Activated CD4-positive, alpha-beta memory T cell treated with anti-CD3 and anti-CD28 coated beads for 36 hours (primary cell): ENCODE results near the gene APOBEC4. TPM values are rescaled to one million over a fixed set of nuclear protein-coding genes. Genes with fewer than 3 reads are reported as not detected.
"Not testable (repeated sequence)": the region's sequence is repeated elsewhere in the genome, so short reads cannot be mapped to it uniquely, and the experiment has no call there.

Experiments used
- CTCF ChIA-PET: fragments of 350-600 bp; sonication (Branson Sonifier 250); formaldehyde crosslinking; loops from one replicate; lab custom pipeline; 2021; ENCODE audit warnings: antibody characterized with exemption, inconsistent platforms; lab: Charles Lee
- POLR2A ChIA-PET: fragments of 350-600 bp; sonication (Branson Sonifier 250); formaldehyde crosslinking; loops from one replicate; lab custom pipeline; 2021; ENCODE audit warnings: antibody characterized with exemption; lab: Charles Lee
- DNase-seq: peaks from one replicate; pipeline ENCODE4 v3.0.0-alpha.2; 2020
- H3K27ac Mint-ChIP-seq: one replicate; pipeline ENCODE4 v1.8.0; 2021; ENCODE audit warnings: mixed read lengths
- H3K27me3 Mint-ChIP-seq: one replicate; pipeline ENCODE4 v1.8.0; 2021; ENCODE audit warnings: mixed read lengths
- H3K36me3 Mint-ChIP-seq: one replicate; pipeline ENCODE4 v1.8.0; 2021; ENCODE audit warnings: mixed read lengths
- H3K4me1 Mint-ChIP-seq: one replicate; pipeline ENCODE4 v1.8.0; 2021; ENCODE audit warnings: low read depth, mixed read lengths
- H3K4me3 Mint-ChIP-seq: one replicate; pipeline ENCODE4 v1.8.0; 2021; ENCODE audit warnings: mild to moderate bottlenecking, mixed read lengths
- H3K9me3 Mint-ChIP-seq: one replicate; pipeline ENCODE4 v1.8.0; 2021; ENCODE audit warnings: mixed read lengths
- intact Hi-C: fragments of 100-400 bp; cut with micrococcal nuclease; formaldehyde crosslinking; loops from one replicate; pipeline ENCODE4 v1.15.1; 2023
- total RNA-seq, 2 experiments: library from RNA; stranded (reverse); gene quantifications; one replicate each; pipeline ENCODE4 v1.2.3, GENCODE V29; 2021

The APOBEC4 gene
- total RNA-seq, 2 experiments from 2014 or later: not detected

GRCh38 chr1:183632964-183633363 is 20.2 kb downstream of the APOBEC4 start:
- intact Hi-C loops: loop anchor here (1.0 to 10.0 kb wide), 4 partner anchors 52 to 1522 kb away; partner anchors contain the start of genes EDEM3, SWT1 and TRMT1L
- no peaks in the 10 kb centered on the region for H3K27me3 Mint-ChIP-seq
- H3K4me3 Mint-ChIP-seq: peak overlapping the region; percentile 95
- CTCF ChIA-PET: interaction anchor here (1.1 to 5.5 kb wide), 8 partner anchors 12 to 283 kb away, joined by 3 to 57 read pairs (median 6); partner anchors contain the start of genes APOBEC4 and SMG7
- H3K9me3 Mint-ChIP-seq: no peaks in the 10 kb centered on the region
- H3K4me1 Mint-ChIP-seq: peaks cover 55% of the 10 kb centered on the region
- H3K36me3 Mint-ChIP-seq: peaks cover 42% of the 10 kb centered on the region
- peak overlapping the region; percentile 99 for H3K27ac Mint-ChIP-seq
- DNase-seq: peak; percentile 26
- POLR2A ChIA-PET: interaction anchor here (1.0 to 1.5 kb wide), 3 partner anchors 38 to 63 kb away, joined by 3 to 4 read pairs (median 4); partner anchors contain the start of gene NCF2

DNA sequence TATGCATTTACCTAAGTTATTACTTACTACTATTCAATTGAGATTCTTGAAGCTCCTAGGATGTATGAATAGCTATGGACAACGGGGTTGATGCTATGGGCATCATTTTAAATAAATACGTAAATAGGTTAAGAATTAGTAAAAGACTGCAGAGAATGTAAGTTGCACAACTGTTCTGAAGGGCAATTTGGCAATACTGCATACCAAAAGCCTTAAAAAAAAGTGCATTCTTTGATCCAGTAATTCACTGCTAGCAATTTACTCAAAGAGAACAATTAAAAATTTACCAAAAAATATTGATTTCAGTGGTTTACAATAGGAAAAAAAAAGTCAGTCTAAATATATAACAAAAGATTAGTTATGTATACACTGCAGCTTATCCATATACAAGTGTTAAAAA is 21.0 kb downstream of the APOBEC4 start:
- Mint-ChIP-seq H3K4me1 (peaks cover 53% of the 10 kb centered on the region), H3K27me3 (no peaks in the 10 kb centered on the region), H3K4me3 (peak overlapping the region; percentile 31), H3K27ac (peak overlapping the region; percentile 50), H3K36me3 (peaks cover 42% of the 10 kb centered on the region), H3K9me3 (no peaks in the 10 kb centered on the region)
- ChIA-PET CTCF (interaction anchor here (1.5 to 5.5 kb wide), 4 partner anchors 12 to 284 kb away, joined by 3 to 57 read pairs (median 8); partner anchors contain the start of gene APOBEC4), POLR2A (interaction anchor here (1.5 kb wide), 1 partner anchor 62 kb away, joined by 4 read pairs; no protein-coding TSS in a partner anchor)
- intact Hi-C loops: loop anchor here (10.0 kb wide), 3 partner anchors 533 to 1523 kb away; partner anchors contain the start of genes EDEM3, SWT1 and TRMT1L
- DNase-seq: no peak

GRCh38 chr1:183630748-183631147 is 22.4 kb downstream of the APOBEC4 start:
- peak overlapping the region; percentile 55 for H3K27ac Mint-ChIP-seq
- H3K4me1 Mint-ChIP-seq: peaks cover 43% of the 10 kb centered on the region
- peak overlapping the region; percentile 48 for H3K4me3 Mint-ChIP-seq
- intact Hi-C loops: loop anchor here (10.0 kb wide), 3 partner anchors 534 to 1524 kb away; partner anchors contain the start of genes EDEM3, SWT1 and TRMT1L
- CTCF ChIA-PET: interaction anchor here (1.7 to 5.5 kb wide), 2 partner anchors 23 to 55 kb away, joined by 8 to 57 read pairs; partner anchors contain the start of gene APOBEC4
- H3K36me3 Mint-ChIP-seq: peaks cover 39% of the 10 kb centered on the region
- H3K9me3 Mint-ChIP-seq: no peaks in the 10 kb centered on the region
- DNase-seq: no peak
- POLR2A ChIA-PET: no interaction called here
- H3K27me3 Mint-ChIP-seq: no peaks in the 10 kb centered on the region

DNA sequence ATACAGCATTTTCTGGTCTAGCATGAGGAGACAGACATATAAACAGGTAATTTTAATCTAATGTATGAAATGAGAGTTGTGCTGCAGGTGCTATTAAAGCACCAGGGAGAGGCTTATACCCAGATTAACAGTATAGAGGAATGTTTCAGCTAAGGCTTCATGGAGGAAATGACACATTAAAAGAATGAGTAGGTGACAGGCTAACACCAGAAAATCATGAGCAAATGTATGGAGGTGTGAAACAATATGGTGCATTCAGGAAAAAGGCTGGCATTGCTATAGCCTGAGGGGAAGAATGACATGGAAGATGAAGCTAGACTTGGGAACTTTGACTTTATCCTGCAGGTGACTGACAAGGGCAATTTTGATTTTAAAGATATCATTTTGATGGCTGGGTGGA is 24.6 kb downstream of the APOBEC4 start:
- DNase-seq: no peak
- H3K36me3 Mint-ChIP-seq: peaks cover 44% of the 10 kb centered on the region
- POLR2A ChIA-PET: no interaction called here

GRCh38 chr1:183626236-183626635 is 26.9 kb downstream of the APOBEC4 start:
- DNase-seq, intact Hi-C loops, H3K9me3 Mint-ChIP-seq, H3K27me3 Mint-ChIP-seq, H3K4me3 Mint-ChIP-seq, POLR2A ChIA-PET: not testable (repeated sequence)
- Mint-ChIP-seq H3K36me3 (peaks cover 38% of the 10 kb centered on the region), H3K27ac (peak overlapping the region; percentile 69), H3K4me1 (peaks cover 27% of the 10 kb centered on the region)
- CTCF ChIA-PET: interaction anchor here (1.0 to 1.5 kb wide), 2 partner anchors 30 to 344 kb away, joined by 3 to 6 read pairs; no protein-coding TSS in a partner anchor

More for the DNA sequence above, 24.6 kb downstream of the APOBEC4 start:
- H3K27ac Mint-ChIP-seq: peak overlapping the region; percentile 69
- intact Hi-C loops: no loop called here
- no peak overlapping the region for H3K4me3 Mint-ChIP-seq
- CTCF ChIA-PET: interaction anchor here (0.7 to 1.4 kb wide), 3 partner anchors 9 to 352 kb away, joined by 3 to 4 read pairs (median 4); no protein-coding TSS in a partner anchor
- peaks cover 41% of the 10 kb centered on the region for H3K4me1 Mint-ChIP-seq
- H3K9me3 Mint-ChIP-seq: no peaks in the 10 kb centered on the region
- H3K27me3 Mint-ChIP-seq: no peaks in the 10 kb centered on the region

- Mint-ChIP-seq H3K36me3 (peaks cover 16% of the 10 kb centered on the region), H3K4me1 (peaks cover 4% of the 10 kb centered on the region), H3K27ac (no peak overlapping the region), H3K9me3 (no peaks in the 10 kb centered on the region), H3K27me3 (no peaks in the 10 kb centered on the region), H3K4me3 (no peak overlapping the region)
- intact Hi-C loops: loop anchor here (1.0 to 2.0 kb wide), 3 partner anchors 32 to 342 kb away; partner anchors contain the start of gene NCF2
- CTCF ChIA-PET: interaction anchor here (1.0 to 1.2 kb wide), 4 partner anchors 72 to 341 kb away, joined by 3 to 6 read pairs (median 4); no protein-coding TSS in a partner anchor
- POLR2A ChIA-PET: no interaction called here
- peak; percentile 63 for DNase-seq
Measured at GRCh38 chr1:183622884-183623785, 30.0 kb downstream of the APOBEC4 start.

DNA sequence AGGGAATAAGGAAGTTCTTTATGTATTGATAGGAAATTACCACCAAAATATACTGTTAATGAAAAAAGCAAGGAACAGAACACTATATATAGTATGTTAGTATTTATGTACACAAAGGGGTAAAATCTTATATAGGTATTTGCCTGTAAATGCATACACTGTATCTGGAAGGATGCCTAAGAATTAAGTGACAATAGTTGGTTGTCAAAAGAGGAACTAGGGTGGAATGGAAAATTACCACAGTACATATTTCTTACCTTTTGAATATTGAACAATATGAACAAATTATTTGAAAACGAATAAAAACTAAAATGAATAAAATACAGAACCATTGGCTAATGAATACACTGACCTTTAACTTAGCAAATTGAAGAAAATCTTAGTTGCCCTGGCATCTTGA is 31.1 kb downstream of the APOBEC4 start:
- intact Hi-C loops: loop anchor here (2.0 kb wide), 1 partner anchor 31 kb away; the partner anchor contains the start of gene NCF2
- Mint-ChIP-seq H3K4me1 (peaks cover 3% of the 10 kb centered on the region), H3K4me3 (no peak overlapping the region), H3K27ac (no peak overlapping the region), H3K36me3 (peaks cover 15% of the 10 kb centered on the region), H3K9me3 (no peaks in the 10 kb centered on the region), H3K27me3 (no peaks in the 10 kb centered on the region)
- DNase-seq: no peak
- ChIA-PET CTCF (interaction anchor here (1.0 to 1.2 kb wide), 3 partner anchors 71 to 340 kb away, joined by 3 to 6 read pairs (median 4); no protein-coding TSS in a partner anchor), POLR2A (no interaction called here)

DNA sequence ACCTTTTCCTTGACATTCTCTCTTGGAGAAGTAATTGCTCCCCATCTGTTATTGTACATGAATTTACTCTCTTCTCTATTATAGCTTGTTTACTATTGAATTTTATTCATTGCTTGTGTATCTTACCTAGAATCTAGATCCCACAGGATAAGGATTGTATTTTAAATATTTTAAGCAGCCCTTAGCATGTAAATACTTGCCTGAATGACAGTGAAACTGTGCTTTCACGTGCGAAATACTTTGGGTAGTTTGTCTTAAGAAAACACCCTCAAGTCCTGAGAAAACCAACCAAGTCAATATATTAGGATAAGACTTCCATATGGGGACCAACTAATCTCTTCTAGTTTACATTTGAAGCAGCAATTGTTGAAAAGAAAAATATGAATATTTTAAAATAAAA is 32.8 kb downstream of the APOBEC4 start:
- Mint-ChIP-seq H3K9me3 (no peaks in the 10 kb centered on the region), H3K36me3 (peaks cover 13% of the 10 kb centered on the region), H3K27ac (no peak overlapping the region), H3K4me3 (no peak overlapping the region), H3K4me1 (no peaks in the 10 kb centered on the region), H3K27me3 (no peaks in the 10 kb centered on the region)
- ChIA-PET CTCF (interaction anchor here (0.5 to 1.7 kb wide), 3 partner anchors 8 to 838 kb away, joined by 3 to 4 read pairs (median 3); no protein-coding TSS in a partner anchor), POLR2A (no interaction called here)
- no peak for DNase-seq
- intact Hi-C loops: no loop called here

- Mint-ChIP-seq H3K36me3 (peaks cover 9% of the 10 kb centered on the region), H3K27ac (no peak overlapping the region), H3K4me1 (no peaks in the 10 kb centered on the region), H3K4me3 (no peak overlapping the region), H3K27me3 (no peaks in the 10 kb centered on the region), H3K9me3 (no peaks in the 10 kb centered on the region)
- CTCF ChIA-PET: interaction anchor here (0.5 to 1.7 kb wide), 3 partner anchors 9 to 837 kb away, joined by 3 to 4 read pairs (median 3); no protein-coding TSS in a partner anchor
- no peak for DNase-seq
- POLR2A ChIA-PET: no interaction called here
- intact Hi-C loops: no loop called here
Measured at GRCh38 chr1:183619781-183620180, 33.3 kb downstream of the APOBEC4 start.

DNA sequence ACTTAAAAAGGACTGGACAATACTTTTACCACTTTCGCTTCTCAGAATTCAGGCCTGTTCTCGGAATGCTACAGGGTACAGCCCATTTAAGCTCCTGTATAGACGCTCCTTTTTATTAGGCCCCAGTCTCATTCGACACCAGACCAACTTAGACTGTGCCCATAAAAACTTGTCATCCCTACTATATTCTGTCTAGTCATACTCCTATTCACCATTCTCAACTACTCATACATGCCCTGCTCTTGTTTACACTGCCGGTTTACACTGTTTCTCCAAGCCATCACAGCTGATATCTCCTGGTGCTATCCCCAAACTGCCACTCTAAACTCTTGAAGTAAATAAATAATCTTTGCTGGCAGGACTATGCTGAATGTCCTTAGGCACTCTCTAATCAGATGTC is 34.9 kb downstream of the APOBEC4 start:
- H3K4me1 Mint-ChIP-seq, H3K27me3 Mint-ChIP-seq, POLR2A ChIA-PET: not testable (repeated sequence)

GRCh38 chr1:183612975-183613374 is 40.1 kb downstream of the APOBEC4 start:
- CTCF ChIA-PET, H3K36me3 Mint-ChIP-seq, H3K9me3 Mint-ChIP-seq, H3K4me1 Mint-ChIP-seq, H3K4me3 Mint-ChIP-seq, H3K27ac Mint-ChIP-seq, DNase-seq, POLR2A ChIA-PET, H3K27me3 Mint-ChIP-seq, intact Hi-C loops: not testable (repeated sequence)

More for the DNA sequence above, 34.9 kb downstream of the APOBEC4 start:
- H3K4me3 Mint-ChIP-seq, DNase-seq, H3K36me3 Mint-ChIP-seq, CTCF ChIA-PET, intact Hi-C loops, H3K27ac Mint-ChIP-seq, H3K9me3 Mint-ChIP-seq: not testable (repeated sequence)
